GM21367 (cell line): ENCODE measurements around the gene RBX1.
"Not testable (repeated sequence)": the region's sequence is repeated elsewhere in the genome, so short reads cannot be mapped to it uniquely, and the experiment has no call there.

ENCODE experiments used
- ATAC-seq: cut with Tn5 transposase; IDR thresholded peaks from one replicate; pipeline ENCODE4 v1.9.1; 2021; ENCODE audit not compliant: unreplicated experiment

Gene RBX1

GRCh38 chr22:40967111-40967760 lies 16.1 kb downstream of the RBX1 start:
- ATAC-seq, result no peak

GRCh38 chr22:40972587-40972986 lies 21.4 kb downstream of the RBX1 start:
- ATAC-seq, result no peak

- no peak for ATAC-seq
Observed at GRCh38 chr22:40973144-40973543, 22.0 kb downstream of the RBX1 start.

GRCh38 chr22:40975366-40975765 lies 24.2 kb downstream of the RBX1 start:
- ATAC-seq, result no peak

- no peak for ATAC-seq
Observed at GRCh38 chr22:40976866-40977700, 25.9 kb downstream of the RBX1 start.

- no peak for ATAC-seq
Observed at GRCh38 chr22:40979198-40979597, 28.0 kb downstream of the RBX1 start.

- ATAC-seq, result no peak
Observed at GRCh38 chr22:40979871-40980270, 28.7 kb downstream of the RBX1 start.

- ATAC-seq, result no peak
Observed at GRCh38 chr22:40982482-40983385, 31.6 kb downstream of the RBX1 start.

GRCh38 chr22:40991298-40991697 lies 40.1 kb downstream of the RBX1 start:
- ATAC-seq, result no peak

- no peak for ATAC-seq
Observed at GRCh38 chr22:40995821-40996220, 44.6 kb downstream of the RBX1 start.

- ATAC-seq, result no peak
Observed at GRCh38 chr22:40997520-40997919, 46.3 kb downstream of the RBX1 start.

GRCh38 chr22:41000040-41000565 lies 48.9 kb downstream of the RBX1 start:
- ATAC-seq, result no peak

GRCh38 chr22:41000941-41001721 lies 50.0 kb downstream of the RBX1 start:
- no peak for ATAC-seq

GRCh38 chr22:41001722-41002122 lies 50.5 kb downstream of the RBX1 start:
- ATAC-seq, result no peak

- not testable (repeated sequence) for ATAC-seq
Observed at GRCh38 chr22:41002386-41002785, 51.2 kb downstream of the RBX1 start.

- ATAC-seq, result no peak
Observed at GRCh38 chr22:41003066-41003465, 51.9 kb downstream of the RBX1 start.

- no peak for ATAC-seq
Observed at GRCh38 chr22:41003976-41004375, 52.8 kb downstream of the RBX1 start.

GRCh38 chr22:41009222-41009948 lies 58.2 kb downstream of the RBX1 start:
- ATAC-seq, result no peak

GRCh38 chr22:41015003-41015402 lies 63.8 kb downstream of the RBX1 start:
- ATAC-seq, result no peak
